Thyroid gland (tissue), 4 donors: ENCODE data around the gene DNAAF8.

Experiments used
- CTCF ChIP-seq, 6 experiments: fragments of 200-600 bp in 3 of 6; fragments of 450-650 bp in 3 of 6; sonication (generic) in 3 of 6; IDR thresholded peaks; one replicate each; pipeline ENCODE4 v1.5.1; 2016 to 2019; ENCODE audit warnings: antibody characterized with exemption in 6 of 6, mild to moderate bottlenecking in 2 of 6, inconsistent platforms in 1 of 6, moderate library complexity in 1 of 6
- POLR2A ChIP-seq, 2 donors: fragments of 450-650 bp; IDR thresholded peaks; one replicate each; pipeline ENCODE4 v1.6.1; 2017; ENCODE audit warnings: antibody characterized with exemption in 2 of 2, mild to moderate bottlenecking in 2 of 2, moderate library complexity in 1 of 2

GRCh38 chr16:4724661-4725270 is 9.6 kb upstream of the DNAAF8 start:
- TF ChIP-seq CTCF (IDR thresholded peaks at IDR 0.05): no peak
- TF ChIP-seq POLR2A (IDR thresholded peaks at IDR 0.05): no peak
